Trophoblast cell (in vitro differentiated cells and primary cell): ENCODE data around the gene CTNS.

Source experiments
- DNase-seq, 2 donors: peaks; one replicate each; pipeline ENCODE4 v3.0.0-alpha.2; 2016
- H2AFZ ChIP-seq: 2 replicates; pipeline ENCODE4 v1.6.1; 2013; ENCODE audit warnings: low read length, moderate library complexity, mild to moderate bottlenecking; ENCODE audit not compliant: insufficient read depth, poor library complexity
- H2AK5ac ChIP-seq: 2 replicates; pipeline ENCODE4 v1.6.1; 2013; ENCODE audit warnings: mild to moderate bottlenecking, low read length
- H2BK120ac ChIP-seq: 2 replicates; pipeline ENCODE4 v1.6.1; 2013; ENCODE audit warnings: low read length, mild to moderate bottlenecking, moderate library complexity; ENCODE audit not compliant: insufficient read depth, poor library complexity
- H2BK12ac ChIP-seq: 2 replicates; pipeline ENCODE4 v1.6.1; 2013; ENCODE audit warnings: mild to moderate bottlenecking, low read length, moderate library complexity
- H2BK5ac ChIP-seq: 2 replicates; pipeline ENCODE4 v1.6.1; 2013; ENCODE audit warnings: low read length, low read depth, moderate library complexity, mild to moderate bottlenecking; ENCODE audit not compliant: poor library complexity
- H3K14ac ChIP-seq: 2 replicates; pipeline ENCODE4 v1.6.1; 2013; ENCODE audit warnings: mild to moderate bottlenecking, low read length
- H3K18ac ChIP-seq: 2 replicates; pipeline ENCODE4 v1.6.1; 2013; ENCODE audit warnings: mild to moderate bottlenecking, low read length
- H3K23ac ChIP-seq: 2 replicates; pipeline ENCODE4 v1.6.1; 2013; ENCODE audit warnings: low read length
- H3K27ac ChIP-seq: 2 replicates; pipeline ENCODE4 v1.5.1; 2013; ENCODE audit warnings: low read depth, mild to moderate bottlenecking, inconsistent platforms, low read length, moderate library complexity
- H3K27me3 ChIP-seq: 2 replicates; pipeline ENCODE4 v1.6.1; 2013; ENCODE audit warnings: inconsistent platforms, mild to moderate bottlenecking, low read length, moderate library complexity; ENCODE audit not compliant: insufficient read depth
- H3K36me3 ChIP-seq, 2 experiments: 1 replicate in 1 of 2; 2 replicates in 1 of 2; pipeline ENCODE4 v1.6.1; 2013; ENCODE audit warnings: low read length in 2 of 2, mild to moderate bottlenecking in 2 of 2, moderate library complexity in 1 of 2; ENCODE audit not compliant: insufficient read depth in 2 of 2, control insufficient read depth in 1 of 2
- H3K4ac ChIP-seq: 2 replicates; pipeline ENCODE4 v1.6.1; 2013; ENCODE audit warnings: low read depth, mild to moderate bottlenecking, low read length, moderate library complexity
- H3K4me1 ChIP-seq, 2 experiments: 1 replicate in 1 of 2; 2 replicates in 1 of 2; pipeline ENCODE4 v1.6.1; 2013; ENCODE audit warnings: low read length in 2 of 2, mild to moderate bottlenecking in 2 of 2, moderate library complexity in 1 of 2; ENCODE audit not compliant: insufficient read depth in 2 of 2, control insufficient read depth in 1 of 2
- H3K4me2 ChIP-seq: 2 replicates; pipeline ENCODE4 v1.6.1; 2013; ENCODE audit warnings: inconsistent platforms, mild to moderate bottlenecking, low read length, moderate library complexity
- H3K4me3 ChIP-seq: 2 replicates; pipeline ENCODE4 v1.5.1; 2013; ENCODE audit warnings: mild to moderate bottlenecking, low read depth, low read length, inconsistent platforms
- H3K79me1 ChIP-seq: one replicate; pipeline ENCODE4 v1.6.1; 2013; ENCODE audit warnings: low read length
- H3K79me2 ChIP-seq: 2 replicates; pipeline ENCODE4 v1.6.1; 2013; ENCODE audit warnings: low read length, mild to moderate bottlenecking; ENCODE audit not compliant: control insufficient read depth, insufficient read depth, poor library complexity
- H3K9ac ChIP-seq: 2 replicates; pipeline ENCODE4 v1.6.1; 2013; ENCODE audit warnings: mild to moderate bottlenecking, low read length
- H3K9me3 ChIP-seq: 2 replicates; pipeline ENCODE4 v1.6.1; 2013; ENCODE audit warnings: low read depth, mild to moderate bottlenecking, control low read depth, inconsistent platforms, low read length; ENCODE audit not compliant: insufficient read depth
- H4K12ac ChIP-seq: 2 replicates; pipeline ENCODE4 v1.6.1; 2013; ENCODE audit warnings: low read depth, mild to moderate bottlenecking, low read length, moderate library complexity
- H4K8ac ChIP-seq: 2 replicates; pipeline ENCODE4 v1.6.1; 2013; ENCODE audit warnings: low read depth, mild to moderate bottlenecking, low read length, moderate library complexity
- H4K91ac ChIP-seq: one replicate; pipeline ENCODE4 v1.6.1; 2013; ENCODE audit warnings: low read depth, mild to moderate bottlenecking, low read length, moderate library complexity
- WGBS: extraction: QIAGEN DNeasy Blood & Tissue Kit; methylation state at CpG from one replicate; pipeline ENCODE4 v1.1.7; 2013; ENCODE audit warnings: missing lambda C conversion rate; ENCODE audit not compliant: insufficient read length, insufficient coverage; ENCODE audit errors: extremely low coverage; 5-methylcytosine and 5-hydroxymethylcytosine counted together

CTNS gene

GRCh38 chr17:3679531-3680126 lies 43.1 kb downstream of the CTNS start:
- no peak overlapping the region for H4K8ac ChIP-seq
- no peak overlapping the region for H2AK5ac ChIP-seq
- H3K27ac ChIP-seq = no peak overlapping the region
- no peaks in the 10 kb centered on the region for H3K27me3 ChIP-seq
- H2AFZ ChIP-seq = no peak overlapping the region
- no peaks in the 10 kb centered on the region for H3K79me1 ChIP-seq
- H3K4me3 ChIP-seq = no peak overlapping the region
- H4K12ac ChIP-seq = no peak overlapping the region
- no peak overlapping the region for H4K91ac ChIP-seq
- peaks cover 2% of the 10 kb centered on the region in 2 experiments for H3K4me1 ChIP-seq
- no peak overlapping the region for H2BK5ac ChIP-seq
- H2BK120ac ChIP-seq = no peak overlapping the region
- no CpG with 5 or more reads among the region's 20 CpGs for WGBS
- no peak overlapping the region for H3K18ac ChIP-seq
- no peak for DNase-seq
- no peaks in the 10 kb centered on the region for H3K79me2 ChIP-seq
- no peaks in the 10 kb centered on the region for H3K9me3 ChIP-seq
- H3K4ac ChIP-seq = no peak overlapping the region
- H3K23ac ChIP-seq = no peak overlapping the region
- no peak overlapping the region for H3K9ac ChIP-seq
- no peak overlapping the region for H2BK12ac ChIP-seq
- no peak overlapping the region for H3K4me2 ChIP-seq
- no peaks in the 10 kb centered on the region for H3K36me3 ChIP-seq
- H3K14ac ChIP-seq = no peak overlapping the region

GRCh38 chr17:3681057-3681456 lies 44.5 kb downstream of the CTNS start:
- Histone ChIP-seq H4K12ac (no peak overlapping the region), H3K14ac (no peak overlapping the region), H3K4ac (no peak overlapping the region), H3K27me3 (no peaks in the 10 kb centered on the region), H3K79me2 (no peaks in the 10 kb centered on the region), H4K91ac (no peak overlapping the region), H3K36me3 (no peaks in the 10 kb centered on the region), H3K9me3 (no peaks in the 10 kb centered on the region), H2BK12ac (no peak overlapping the region), H3K27ac (no peak overlapping the region), H3K9ac (no peak overlapping the region), H3K4me1 (no peaks in the 10 kb centered on the region), H2BK5ac (no peak overlapping the region), H3K18ac (no peak overlapping the region), H3K4me2 (no peak overlapping the region), H4K8ac (no peak overlapping the region), H2AFZ (no peak overlapping the region), H3K23ac (no peak overlapping the region), H2AK5ac (no peak overlapping the region), H3K4me3 (no peak overlapping the region), H3K79me1 (no peaks in the 10 kb centered on the region), H2BK120ac (no peak overlapping the region)
- no peak for DNase-seq
- no CpG with 5 or more reads among the region's 12 CpGs for WGBS

- H3K79me2 ChIP-seq = no peaks in the 10 kb centered on the region
- H3K4me2 ChIP-seq = no peak overlapping the region
Measured at GRCh38 chr17:3681565-3681964, 45.0 kb downstream of the CTNS start.

GRCh38 chr17:3682033-3682432 lies 45.5 kb downstream of the CTNS start:
- Histone ChIP-seq H3K4me1 (no peaks in the 10 kb centered on the region), H3K36me3 (no peaks in the 10 kb centered on the region), H3K23ac (no peak overlapping the region), H4K91ac (no peak overlapping the region), H2BK5ac (no peak overlapping the region), H3K18ac (no peak overlapping the region), H3K79me2 (no peaks in the 10 kb centered on the region), H4K12ac (no peak overlapping the region), H2BK12ac (no peak overlapping the region), H3K14ac (no peak overlapping the region), H2BK120ac (no peak overlapping the region), H3K9ac (no peak overlapping the region), H3K27ac (no peak overlapping the region), H3K9me3 (no peaks in the 10 kb centered on the region), H4K8ac (no peak overlapping the region), H3K4me3 (no peak overlapping the region), H2AFZ (no peak overlapping the region), H3K79me1 (no peaks in the 10 kb centered on the region), H2AK5ac (no peak overlapping the region), H3K27me3 (no peaks in the 10 kb centered on the region), H3K4me2 (no peak overlapping the region), H3K4ac (no peak overlapping the region)
- no peak for DNase-seq
- WGBS = no CpG with 5 or more reads among the region's 12 CpGs

More at GRCh38 chr17:3681565-3681964, 45.0 kb downstream of the CTNS start:
- DNase-seq = no peak
- H2BK5ac ChIP-seq = no peak overlapping the region
- H2AK5ac ChIP-seq = no peak overlapping the region
- no peaks in the 10 kb centered on the region for H3K79me1 ChIP-seq
- no peak overlapping the region for H4K12ac ChIP-seq
- H3K9me3 ChIP-seq = no peaks in the 10 kb centered on the region
- H3K14ac ChIP-seq = no peak overlapping the region
- H3K36me3 ChIP-seq = no peaks in the 10 kb centered on the region
- no peak overlapping the region for H2BK12ac ChIP-seq
- no peak overlapping the region for H3K18ac ChIP-seq
- H3K23ac ChIP-seq = no peak overlapping the region
- no peak overlapping the region for H4K91ac ChIP-seq
- no peak overlapping the region for H3K4me3 ChIP-seq
- H3K4ac ChIP-seq = no peak overlapping the region
- H4K8ac ChIP-seq = no peak overlapping the region
- no peak overlapping the region for H3K9ac ChIP-seq
- WGBS = no CpG with 5 or more reads among the region's 20 CpGs
- H2AFZ ChIP-seq = no peak overlapping the region
- H2BK120ac ChIP-seq = no peak overlapping the region
- no peak overlapping the region for H3K27ac ChIP-seq
- H3K27me3 ChIP-seq = no peaks in the 10 kb centered on the region
- H3K4me1 ChIP-seq = no peaks in the 10 kb centered on the region
